HepG2 (cell line): ENCODE data around the gene PPP2R2C. TPM values are rescaled to one million over a fixed set of nuclear protein-coding genes. Genes with fewer than 3 reads are reported as not detected.

ENCODE experiments used
- ATAC-seq: fragments of 200-7000 bp; cut with Tn5 transposase; 3 replicates; pipeline ENCODE4 v1.9.1; 2020; ENCODE audit warnings: mild to moderate bottlenecking, moderate library complexity
- BruUV-seq: library from RNA; stranded (reverse); fragments of 400-500 nt; replicated peaks from 2 replicates; lab custom pipeline; 2021; lab: Mats Ljungman, UMichigan
- CTCF ChIA-PET: fragments of 300-600 bp; formaldehyde crosslinking; extraction: SDS; loops from one replicate; lab custom pipeline; 2021; ENCODE audit warnings: low total read pairs, inconsistent platforms, low intra/inter-chr PET ratio; lab: Yijun Ruan, JAX
- POLR2A ChIA-PET: fragments of 350-600 bp; sonication (Branson Sonifier 250); formaldehyde crosslinking; loops from one replicate; lab custom pipeline; 2020; ENCODE audit warnings: antibody characterized with exemption, inconsistent platforms; lab: Yijun Ruan, JAX
- DNase-seq: peaks from one replicate; pipeline ENCODE4 v3.0.0-alpha.2; 2015; ENCODE audit warnings: low spot score
- FAIRE-seq: peaks from 3 replicates; lab custom pipeline; 2011; peaks lifted over from hg19 to GRCh38; lab: Jason Lieb, UNC
- H2AFZ ChIP-seq: one replicate; pipeline ENCODE4 v1.6.1; 2011; ENCODE audit warnings: low read length, inconsistent platforms
- H3K27ac ChIP-seq: fragments of 300-600 bp; 3 replicates; pipeline ENCODE4 v1.8.0; 2011; ENCODE audit warnings: mixed run types, mild to moderate bottlenecking, mixed read lengths, low read length, inconsistent platforms; ENCODE audit not compliant: insufficient read depth; ENCODE audit errors: extremely low read length
- H3K27me3 ChIP-seq, 2 experiments: fragments of 200-600 bp in 1 of 2; 2 replicates in 1 of 2; 3 replicates in 1 of 2; pipeline versions ENCODE4 v1.6.0 to v1.8.0; 2011; ENCODE audit warnings: low read length in 2 of 2, mild to moderate bottlenecking in 2 of 2, moderate library complexity in 2 of 2, inconsistent platforms in 1 of 2; ENCODE audit not compliant: insufficient read depth in 2 of 2, control insufficient read depth in 1 of 2
- H3K36me3 ChIP-seq, 2 experiments: fragments of 200-600 bp in 1 of 2; replicated peaks in 1 of 2; 2 replicates in 1 of 2; 3 replicates in 1 of 2; pipeline versions ENCODE4 v1.5.1 to v1.8.0; 2011; ENCODE audit warnings: low read length in 2 of 2, inconsistent platforms in 1 of 2; ENCODE audit not compliant: insufficient read depth in 2 of 2, control insufficient read depth in 1 of 2
- H3K4me1 ChIP-seq: 2 replicates; pipeline ENCODE4 v1.5.1; 2012; ENCODE audit warnings: low read length, inconsistent platforms; ENCODE audit not compliant: insufficient read depth
- H3K4me2 ChIP-seq: 2 replicates; pipeline ENCODE4 v1.6.0; 2011; ENCODE audit warnings: low read depth, low read length, inconsistent platforms
- H3K4me3 ChIP-seq, 3 experiments: fragments of 200-600 bp in 1 of 3; sonication (generic), shearing (Covaris generic) in 1 of 3; replicated peaks in 1 of 3; 2 replicates each; pipeline ENCODE4 v1.5.1; 2011 to 2016; ENCODE audit warnings: low read length in 3 of 3, inconsistent platforms in 2 of 3, low read depth in 2 of 3, mild to moderate bottlenecking in 2 of 3, control low read depth in 1 of 3, mixed read lengths in 1 of 3; ENCODE audit not compliant: insufficient read depth in 1 of 3
- H3K79me2 ChIP-seq: one replicate; pipeline ENCODE4 v1.6.1; 2011; ENCODE audit warnings: low read length, inconsistent platforms; ENCODE audit not compliant: insufficient read depth
- H3K9ac ChIP-seq: 2 replicates; pipeline ENCODE4 v1.6.0; 2011; ENCODE audit warnings: mild to moderate bottlenecking, low read depth, low read length, inconsistent platforms; ENCODE audit not compliant: insufficient read depth
- H3K9me3 ChIP-seq: 2 replicates; pipeline ENCODE4 v1.5.1; 2012; ENCODE audit warnings: mild to moderate bottlenecking, low read length
- H4K20me1 ChIP-seq: 2 replicates; pipeline ENCODE4 v1.6.0; 2011; ENCODE audit warnings: inconsistent platforms, mild to moderate bottlenecking, low read length, moderate library complexity; ENCODE audit not compliant: insufficient read depth
- GPN1 ChIP-seq: sonication (generic); formaldehyde crosslinking; IDR thresholded peaks from 2 replicates; pipeline ENCODE4 v1.5.1; 2020; ENCODE audit warnings: missing genetic modification reagents, borderline replicate concordance
- HMGXB4 ChIP-seq, 2 experiments: sonication (generic) in 1 of 2; formaldehyde crosslinking in 1 of 2; IDR thresholded peaks; 2 replicates each; pipeline versions ENCODE4 v1.4.0 to v1.6.1; 2018 to 2020; ENCODE audit warnings: missing genetic modification reagents in 2 of 2, borderline replicate concordance in 1 of 2, low read depth in 1 of 2, mild to moderate bottlenecking in 1 of 2, missing biosample characterization in 1 of 2
- ZNF343 ChIP-seq: sonication (generic); formaldehyde crosslinking; IDR thresholded peaks from 2 replicates; pipeline ENCODE4 v1.4.0; 2020; ENCODE audit warnings: mild to moderate bottlenecking, missing genetic modification reagents
- WGBS: methylation state at CpG from one replicate; pipeline ENCODE4 v1.1.6; 2017; ENCODE audit warnings: low lambda C conversion rate; 5-methylcytosine and 5-hydroxymethylcytosine counted together
- in situ Hi-C: cut with HindIII; loops from 2 replicates; pipeline ENCODE4 v1.10.0; 2017; ENCODE audit warnings: low pct_unique_long_range_greater_than_20kb; ENCODE audit not compliant: extremely low pct_ligation_motif_present
- intact Hi-C: fragments of 100-400 bp; cut with micrococcal nuclease; formaldehyde crosslinking; loops from one replicate; pipeline ENCODE4 v1.10.0; 2022; ENCODE audit not compliant: unreplicated experiment
- polyA plus RNA-seq, 8 experiments: library from polyadenylated mRNA; depleted of rRNA in 3 of 8; stranded (reverse) in 7 of 8; unstranded in 1 of 8; fragments of >200 nt; fragmentation: Illumina TruSeq in 4 of 8; extraction: Trizol in 4 of 8; gene quantifications; 2 replicates each; pipeline versions ENCODE4 v1.2.1 to v1.2.3, GENCODE V29; 2011 to 2016; ENCODE audit warnings: low read depth in 4 of 8, missing spikeins in 1 of 8, mixed read lengths in 1 of 8; ENCODE audit not compliant: insufficient read depth in 1 of 8
- total RNA-seq, 5 experiments: library from RNA; depleted of rRNA; stranded (reverse); fragments of >200 nt; fragmentation: Illumina TruSeq; extraction: Trizol; gene quantifications; 2 replicates each; pipeline ENCODE4 v1.2.3, GENCODE V29; 2016; ENCODE audit warnings: low read depth in 1 of 5
- TF ChIP-seq, protein P1 (sequence below): sonication (generic); formaldehyde crosslinking; IDR thresholded peaks from 2 replicates; pipeline ENCODE4 v1.5.1; 2020; ENCODE audit warnings: mild to moderate bottlenecking, missing genetic modification reagents, moderate library complexity
- TF ChIP-seq, protein P2 (sequence below): sonication (generic); formaldehyde crosslinking; IDR thresholded peaks from 2 replicates; pipeline ENCODE4 v1.9.0; 2021; ENCODE audit warnings: missing genetic modification reagents, mild to moderate bottlenecking, borderline replicate concordance
- TF ChIP-seq, protein P3 (sequence below): sonication (generic); formaldehyde crosslinking; IDR thresholded peaks from 2 replicates; pipeline ENCODE4 v1.4.0; 2020; ENCODE audit warnings: missing genetic modification reagents

Gene PPP2R2C
- total and polyA plus RNA-seq, 2 of the 13 experiments (the other 11 are each of a cell fraction or from before 2014, with no cell fraction given), result 0.60 to 8.6 TPM

DNA sequence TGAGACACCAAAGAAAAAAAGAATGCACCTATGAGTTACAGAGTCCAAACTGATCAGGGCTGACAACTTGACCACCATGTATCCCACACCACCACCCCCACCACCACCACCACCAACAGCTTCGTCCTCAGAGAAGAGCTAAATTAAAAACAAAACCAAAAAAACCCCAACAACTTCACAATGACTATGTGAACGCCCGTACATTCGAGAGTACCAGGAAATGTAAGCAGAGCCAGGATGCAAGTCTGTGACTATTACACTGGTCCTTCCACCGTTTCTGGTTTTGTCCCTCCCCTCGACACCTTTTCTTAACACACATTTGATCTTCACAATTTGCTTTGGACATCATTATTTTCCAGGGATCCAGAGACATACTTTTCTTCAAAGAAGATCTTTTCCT is 151.8 kb downstream of the PPP2R2C start:
- ChIA-PET POLR2A (interaction anchor here (1.0 to 2.1 kb wide), 4 partner anchors 11 to 51 kb away, joined by 3 to 16 read pairs (median 4); partner anchors contain the start of gene WFS1), CTCF (no interaction called here)
- peak overlapping the region; percentile 41; the same call in 1 of the 2 replicates for H3K9ac ChIP-seq
- no peaks in the 10 kb centered on the region for H3K36me3 ChIP-seq
- no peaks in the 10 kb centered on the region for H3K9me3 ChIP-seq
- peaks cover 83% of the 10 kb centered on the region for H3K4me1 ChIP-seq
- no peaks in the 10 kb centered on the region for H3K27me3 ChIP-seq
- ATAC-seq (no peak), DNase-seq (no peak), FAIRE-seq (no peak)
- WGBS, result 88% methylated on average over 6 of the region's 6 CpGs
- BruUV-seq, result no TSS peak
- H2AFZ ChIP-seq, result no peak overlapping the region
- TF ChIP-seq HMGXB4 (CRISPR knock-in tag; IDR thresholded peaks at IDR 0.05; ENCODE audit: borderline replicate concordance in 1 of 2, low read depth in 1 of 2) (no peak), GPN1 (no peak), ZNF343 (no peak)
- in situ Hi-C loops (no loop called here), intact Hi-C loops (no loop called here)
- peak overlapping the region in 2 of 3 experiments; percentile 37 to 70; a peak in 2 of 6 replicates for H3K4me3 ChIP-seq
- peaks cover 16% of the 10 kb centered on the region for H3K79me2 ChIP-seq
- no peaks in the 10 kb centered on the region for H4K20me1 ChIP-seq
- peak overlapping the region; percentile 82 for H3K4me2 ChIP-seq
- peak overlapping the region; percentile 92 for H3K27ac ChIP-seq

- CTCF ChIA-PET, result no interaction called here
- H3K36me3 ChIP-seq, result no peaks in the 10 kb centered on the region
- POLR2A ChIA-PET, result interaction anchor here (1.2 to 2.1 kb wide), 3 partner anchors 10 to 50 kb away, joined by 4 to 16 read pairs (median 4); partner anchors contain the start of gene WFS1
- FAIRE-seq, result no peak
- no peak overlapping the region for H3K9ac ChIP-seq
- H3K27ac ChIP-seq, result no peak overlapping the region
- peaks cover 72% of the 10 kb centered on the region for H3K4me1 ChIP-seq
- H3K9me3 ChIP-seq, result no peaks in the 10 kb centered on the region
- DNase-seq, result no peak
- no peaks in the 10 kb centered on the region for H3K27me3 ChIP-seq
- no peaks in the 10 kb centered on the region for H4K20me1 ChIP-seq
- peak overlapping the region; percentile 82; the same call in 1 of the 2 replicates for H3K4me2 ChIP-seq
- no TSS peak for BruUV-seq
- in situ Hi-C loops, result no loop called here
- 96% methylated on average over 5 of the region's 12 CpGs for WGBS
- peaks cover 16% of the 10 kb centered on the region for H3K79me2 ChIP-seq
- H2AFZ ChIP-seq, result no peak overlapping the region
- ATAC-seq, result no peak
- intact Hi-C loops, result no loop called here
- H3K4me3 ChIP-seq, result no peak overlapping the region
- TF ChIP-seq, protein P1, sequence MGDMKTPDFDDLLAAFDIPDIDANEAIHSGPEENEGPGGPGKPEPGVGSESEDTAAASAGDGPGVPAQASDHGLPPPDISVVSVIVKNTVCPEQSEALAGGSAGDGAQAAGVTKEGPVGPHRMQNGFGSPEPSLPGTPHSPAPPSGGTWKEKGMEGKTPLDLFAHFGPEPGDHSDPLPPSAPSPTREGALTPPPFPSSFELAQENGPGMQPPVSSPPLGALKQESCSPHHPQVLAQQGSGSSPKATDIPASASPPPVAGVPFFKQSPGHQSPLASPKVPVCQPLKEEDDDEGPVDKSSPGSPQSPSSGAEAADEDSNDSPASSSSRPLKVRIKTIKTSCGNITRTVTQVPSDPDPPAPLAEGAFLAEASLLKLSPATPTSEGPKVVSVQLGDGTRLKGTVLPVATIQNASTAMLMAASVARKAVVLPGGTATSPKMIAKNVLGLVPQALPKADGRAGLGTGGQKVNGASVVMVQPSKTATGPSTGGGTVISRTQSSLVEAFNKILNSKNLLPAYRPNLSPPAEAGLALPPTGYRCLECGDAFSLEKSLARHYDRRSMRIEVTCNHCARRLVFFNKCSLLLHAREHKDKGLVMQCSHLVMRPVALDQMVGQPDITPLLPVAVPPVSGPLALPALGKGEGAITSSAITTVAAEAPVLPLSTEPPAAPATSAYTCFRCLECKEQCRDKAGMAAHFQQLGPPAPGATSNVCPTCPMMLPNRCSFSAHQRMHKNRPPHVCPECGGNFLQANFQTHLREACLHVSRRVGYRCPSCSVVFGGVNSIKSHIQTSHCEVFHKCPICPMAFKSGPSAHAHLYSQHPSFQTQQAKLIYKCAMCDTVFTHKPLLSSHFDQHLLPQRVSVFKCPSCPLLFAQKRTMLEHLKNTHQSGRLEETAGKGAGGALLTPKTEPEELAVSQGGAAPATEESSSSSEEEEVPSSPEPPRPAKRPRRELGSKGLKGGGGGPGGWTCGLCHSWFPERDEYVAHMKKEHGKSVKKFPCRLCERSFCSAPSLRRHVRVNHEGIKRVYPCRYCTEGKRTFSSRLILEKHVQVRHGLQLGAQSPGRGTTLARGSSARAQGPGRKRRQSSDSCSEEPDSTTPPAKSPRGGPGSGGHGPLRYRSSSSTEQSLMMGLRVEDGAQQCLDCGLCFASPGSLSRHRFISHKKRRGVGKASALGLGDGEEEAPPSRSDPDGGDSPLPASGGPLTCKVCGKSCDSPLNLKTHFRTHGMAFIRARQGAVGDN (CRISPR knock-in tag), result peak; percentile 46
- TF ChIP-seq, protein P2, sequence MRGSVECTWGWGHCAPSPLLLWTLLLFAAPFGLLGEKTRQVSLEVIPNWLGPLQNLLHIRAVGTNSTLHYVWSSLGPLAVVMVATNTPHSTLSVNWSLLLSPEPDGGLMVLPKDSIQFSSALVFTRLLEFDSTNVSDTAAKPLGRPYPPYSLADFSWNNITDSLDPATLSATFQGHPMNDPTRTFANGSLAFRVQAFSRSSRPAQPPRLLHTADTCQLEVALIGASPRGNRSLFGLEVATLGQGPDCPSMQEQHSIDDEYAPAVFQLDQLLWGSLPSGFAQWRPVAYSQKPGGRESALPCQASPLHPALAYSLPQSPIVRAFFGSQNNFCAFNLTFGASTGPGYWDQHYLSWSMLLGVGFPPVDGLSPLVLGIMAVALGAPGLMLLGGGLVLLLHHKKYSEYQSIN (CRISPR knock-in tag), result no peak
- TF ChIP-seq, protein P3, sequence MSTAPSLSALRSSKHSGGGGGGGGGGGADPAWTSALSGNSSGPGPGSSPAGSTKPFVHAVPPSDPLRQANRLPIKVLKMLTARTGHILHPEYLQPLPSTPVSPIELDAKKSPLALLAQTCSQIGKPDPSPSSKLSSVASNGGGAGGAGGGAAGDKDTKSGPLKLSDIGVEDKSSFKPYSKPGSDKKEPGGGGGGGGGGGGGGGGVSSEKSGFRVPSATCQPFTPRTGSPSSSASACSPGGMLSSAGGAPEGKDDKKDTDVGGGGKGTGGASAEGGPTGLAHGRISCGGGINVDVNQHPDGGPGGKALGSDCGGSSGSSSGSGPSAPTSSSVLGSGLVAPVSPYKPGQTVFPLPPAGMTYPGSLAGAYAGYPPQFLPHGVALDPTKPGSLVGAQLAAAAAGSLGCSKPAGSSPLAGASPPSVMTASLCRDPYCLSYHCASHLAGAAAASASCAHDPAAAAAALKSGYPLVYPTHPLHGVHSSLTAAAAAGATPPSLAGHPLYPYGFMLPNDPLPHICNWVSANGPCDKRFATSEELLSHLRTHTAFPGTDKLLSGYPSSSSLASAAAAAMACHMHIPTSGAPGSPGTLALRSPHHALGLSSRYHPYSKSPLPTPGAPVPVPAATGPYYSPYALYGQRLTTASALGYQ (CRISPR knock-in tag), result no peak
Measured at GRCh38 chr4:6319530-6320150, 152.8 kb downstream of the PPP2R2C start.
